Posterior cingulate gyrus (tissue), 11 donors: ENCODE data around the gene CBLIF.
A peak's percentile ranks its signal among the peaks of the same experiment; 100 is the strongest.
"Not testable (repeated sequence)": the region's sequence is repeated elsewhere in the genome, so short reads cannot be mapped to it uniquely, and the experiment has no call there.

ENCODE experiments used
- DNase-seq, 10 donors: peaks; one replicate each; pipeline versions ENCODE4 v3.0.0 to v3.0.0-alpha.2; 2020 to 2021; ENCODE audit warnings: mixed read lengths in 3 of 10
- intact Hi-C: fragments of 100-400 bp; cut with DNase I; formaldehyde crosslinking; loops from one replicate; pipeline ENCODE4 v1.15.1; 2023

Gene CBLIF

GRCh38 chr11:59845399-59845798 lies at the start of gene CBLIF:
Gene CBLIF (minus strand): TSS chr11:59845499. CDS start chr11:59845453, 46 bp downstream.
- DNase-seq: no peak

GRCh38 chr11:59894616-59895015 lies 49.3 kb upstream of the CBLIF start:
- DNase-seq: no peak
- intact Hi-C loops: no loop called here

More at GRCh38 chr11:59845399-59845798, at the start of gene CBLIF:
- intact Hi-C loops: no loop called here

- peak in 1 of 10 donors; percentile 32 for DNase-seq
- intact Hi-C loops: no loop called here
These were observed 46.5 kb upstream of the CBLIF start for GRCh38 chr11:59891781-59892181.

GRCh38 chr11:59887156-59887555 lies 41.9 kb upstream of the CBLIF start:
- DNase-seq, intact Hi-C loops: not testable (repeated sequence)

GRCh38 chr11:59883597-59883996 lies 38.3 kb upstream of the CBLIF start:
- intact Hi-C loops: no loop called here
- DNase-seq: no peak

GRCh38 chr11:59879567-59879966 lies 34.3 kb upstream of the CBLIF start:
- intact Hi-C loops: no loop called here
- no peak for DNase-seq

- DNase-seq: no peak
- intact Hi-C loops: no loop called here
These were observed 33.3 kb upstream of the CBLIF start, which contains the start of gene OOSP3 for GRCh38 chr11:59878575-59878974. Gene OOSP3 (plus strand): TSS chr11:59878782. CDS start chr11:59878809, 27 bp downstream.

- intact Hi-C loops: no loop called here
- no peak for DNase-seq
These were observed 32.5 kb upstream of the CBLIF start for GRCh38 chr11:59877784-59878183.

GRCh38 chr11:59877325-59877724 lies 32.0 kb upstream of the CBLIF start:
- intact Hi-C loops: no loop called here
- DNase-seq: no peak

- DNase-seq: no peak
- intact Hi-C loops: no loop called here
These were observed 30.7 kb upstream of the CBLIF start for GRCh38 chr11:59875856-59876519.

GRCh38 chr11:59872076-59872475 lies 26.8 kb upstream of the CBLIF start:
- no peak for DNase-seq
- intact Hi-C loops: no loop called here

GRCh38 chr11:59867946-59868345 lies 22.6 kb upstream of the CBLIF start:
- intact Hi-C loops: no loop called here
- DNase-seq: no peak

- DNase-seq: no peak
- intact Hi-C loops: no loop called here
These were observed 21.5 kb upstream of the CBLIF start for GRCh38 chr11:59866836-59867235.

- DNase-seq: no peak
- intact Hi-C loops: no loop called here
These were observed 21.1 kb upstream of the CBLIF start, which contains the start of gene TCN1 for GRCh38 chr11:59866397-59866796. Gene TCN1 (minus strand): TSS chr11:59866487. CDS start chr11:59866470, 17 bp downstream.

- DNase-seq: no peak
- intact Hi-C loops: no loop called here
These were observed 19.7 kb upstream of the CBLIF start for GRCh38 chr11:59865031-59865430.

GRCh38 chr11:59862252-59862651 lies 17.0 kb upstream of the CBLIF start:
- intact Hi-C loops: no loop called here
- DNase-seq: no peak

- no peak for DNase-seq
- intact Hi-C loops: no loop called here
These were observed 14.4 kb upstream of the CBLIF start for GRCh38 chr11:59859673-59860072.

GRCh38 chr11:59857439-59858434 lies 12.4 kb upstream of the CBLIF start:
- intact Hi-C loops: no loop called here
- DNase-seq: no peak

- DNase-seq: no peak
- intact Hi-C loops: no loop called here
These were observed 9.6 kb upstream of the CBLIF start for GRCh38 chr11:59854871-59855270.

GRCh38 chr11:59851416-59851815 lies 6.1 kb upstream of the CBLIF start:
- DNase-seq, intact Hi-C loops: not testable (repeated sequence)

GRCh38 chr11:59849551-59849950 lies 4.3 kb upstream of the CBLIF start:
- intact Hi-C loops, DNase-seq: not testable (repeated sequence)
